Measurements from ENCODE around the gene DOCK4. TPM values are rescaled to one million over a fixed set of nuclear protein-coding genes. Genes with fewer than 3 reads are reported as not detected.

The DOCK4 gene
- total RNA-seq, 1 experiment from 2014 or later = 4.9 TPM

- no peak overlapping the region for H3K4me2 ChIP-seq (ENCODE audit: insufficient read depth, insufficient read length, low read length)
- H2AFZ ChIP-seq (ENCODE audit: low read length) = no peak overlapping the region
- H3T11ph ChIP-seq (ENCODE audit: low read length) = no peak overlapping the region
- peaks cover 0 to 5% (median 0%) of the 10 kb centered on the region in 3 experiments; a peak in 1 of 7 replicates for H3K36me3 Mint-ChIP-seq (ENCODE audit: insufficient read depth in 1 of 3, low read depth in 3 of 3)
- H3K27ac ChIP-seq (ENCODE audit: insufficient read length, low read depth, low read length) = no peak overlapping the region
- H3K4me3 Mint-ChIP-seq = no peak overlapping the region
- no peaks in the 10 kb centered on the region for H4K20me1 ChIP-seq (ENCODE audit: control insufficient read depth, insufficient read depth, insufficient read length)
- DNase-seq = no peak
- H4K5ac ChIP-seq (ENCODE audit: insufficient read length, low read depth, low read length) = no peak overlapping the region
- no peaks in the 10 kb centered on the region for H3K9me3 Mint-ChIP-seq
- no CpG with 5 or more reads among the region's 2 CpGs for WGBS (ENCODE audit: extremely low coverage, insufficient read length, low lambda C conversion rate)
- no peak overlapping the region for H2AK5ac ChIP-seq (ENCODE audit: insufficient read length, low read length)
- no peaks in the 10 kb centered on the region for H3K79me2 ChIP-seq (ENCODE audit: insufficient read depth, low read length)
- H3K79me1 ChIP-seq (ENCODE audit: insufficient read depth, low read depth, low read length, poor library complexity, severe bottlenecking) = no peaks in the 10 kb centered on the region
- no peaks in the 10 kb centered on the region for H3K23me2 ChIP-seq (ENCODE audit: insufficient read length, low read depth, low read length, poor library complexity, severe bottlenecking)
- H3K14ac ChIP-seq (ENCODE audit: insufficient read depth, low read length) = no peak overlapping the region
- H2BK120ac ChIP-seq (ENCODE audit: low read depth, low read length, poor library complexity, severe bottlenecking) = no peak overlapping the region
- no peak overlapping the region for H3K18ac ChIP-seq (ENCODE audit: insufficient read length, low read depth, low read length)
- no peak overlapping the region for H3K23ac ChIP-seq (ENCODE audit: insufficient read length, low read depth, low read length)
- no peak overlapping the region for H3K9ac ChIP-seq (ENCODE audit: extremely low read depth, insufficient read length, low read length)
- H2BK20ac ChIP-seq (ENCODE audit: low read depth, low read length, poor library complexity, severe bottlenecking) = no peak overlapping the region
- no peaks in the 10 kb centered on the region for H3K9me3 ChIP-seq (ENCODE audit: control insufficient read depth, low read depth, low read length)
- H3K4me1 ChIP-seq (ENCODE audit: insufficient read depth, low read length) = no peaks in the 10 kb centered on the region
- H2BK12ac ChIP-seq (ENCODE audit: insufficient read length, low read depth, low read length) = no peak overlapping the region
- no peaks in the 10 kb centered on the region for H3K27me3 ChIP-seq (ENCODE audit: insufficient read depth, low read length)
- H2BK15ac ChIP-seq (ENCODE audit: low read depth, low read length) = no peak overlapping the region
- no peak overlapping the region for H2BK5ac ChIP-seq (ENCODE audit: insufficient read length, low read length)
- no peak for TF ChIP-seq CTCF (conservative IDR thresholded peaks at IDR 0.05)
- H4K91ac ChIP-seq (ENCODE audit: insufficient read length, low read depth, low read length) = no peak overlapping the region
- no peak overlapping the region for H3K56ac ChIP-seq (ENCODE audit: insufficient read length, low read depth, low read length)
- H4K8ac ChIP-seq (replicated peaks; ENCODE audit: insufficient read length, low read depth, low read length) = no peak overlapping the region
- H3K27ac Mint-ChIP-seq = no peak overlapping the region
- H3K4me1 Mint-ChIP-seq = no peaks in the 10 kb centered on the region
- H3K4ac ChIP-seq (ENCODE audit: low read depth, low read length) = no peak overlapping the region
- no peaks in the 10 kb centered on the region for H3K27me3 Mint-ChIP-seq (ENCODE audit: low read depth)
These were observed 381.2 kb downstream of the DOCK4 start for GRCh38 chr7:111825046-111825445.
